HCT116 (cell line): ENCODE results near the gene NEO1. TPM values are rescaled to one million over a fixed set of nuclear protein-coding genes. Genes with fewer than 3 reads are reported as not detected.

Experiments used
- ATAC-seq: fragments of 200-7000 bp; cut with Tn5 transposase; 2 replicates; pipeline ENCODE4 v1.9.1; 2020; ENCODE audit warnings: mild to moderate bottlenecking, moderate library complexity
- BruUV-seq: library from RNA; stranded (reverse); fragments of 400-500 nt; replicated peaks from 2 replicates; lab custom pipeline; 2021; lab: Mats Ljungman, UMichigan
- CTCF ChIA-PET: fragments of 300-600 bp; sonication (Branson Sonifier 250); formaldehyde crosslinking; loops from one replicate; lab custom pipeline; 2021; ENCODE audit warnings: antibody characterized with exemption; lab: Charles Lee
- POLR2A ChIA-PET: fragments of 300-600, 350-600 bp; sonication (Branson Sonifier 250); formaldehyde crosslinking; loops from one replicate; lab custom pipeline; 2021; ENCODE audit warnings: antibody characterized with exemption; lab: Charles Lee
- RAD21 ChIA-PET, 2 experiments: fragments of 300-600 bp; sonication (Branson Sonifier 250); formaldehyde crosslinking; loops; one replicate each; lab custom pipeline; 2023; ENCODE audit warnings: low total read pairs in 2 of 2; ENCODE audit not compliant: uncharacterized antibody in 2 of 2, unreplicated experiment in 2 of 2, low non-redundant PET in 1 of 2; lab: Charles Lee
- DNase-seq: peaks from one replicate; pipeline ENCODE4 v3.0.0-alpha.2; 2010; ENCODE audit warnings: low read depth, low spot score
- H2AFZ ChIP-seq: fragments of 200-600 bp; shearing (Covaris generic), sonication (generic); 2 replicates; pipeline ENCODE4 v1.6.1; 2017; ENCODE audit warnings: low read depth, mixed run types, mixed read lengths, antibody characterized with exemption, low read length; ENCODE audit not compliant: poor library complexity, severe bottlenecking
- H3K27ac ChIP-seq: 2 replicates; pipeline ENCODE4 v1.5.1; 2012; ENCODE audit warnings: low read depth, low read length
- H3K27me3 ChIP-seq: fragments of 200-600 bp; sonication (generic); 2 replicates; pipeline ENCODE4 v1.6.1; 2016; ENCODE audit warnings: mixed run types, low read length, mixed read lengths; ENCODE audit not compliant: insufficient read depth
- H3K36me3 ChIP-seq, 2 experiments: fragments of 200-500 bp in 1 of 2; fragments of 200-600 bp in 1 of 2; sonication (Bioruptor generic) in 1 of 2; sonication (generic) in 1 of 2; 2 replicates each; pipeline versions ENCODE4 v1.5.1 to v1.6.1; 2014 to 2016; ENCODE audit warnings: low read length in 2 of 2, inconsistent platforms in 1 of 2, mixed read lengths in 1 of 2, mixed run types in 1 of 2; ENCODE audit not compliant: insufficient read depth in 2 of 2, control insufficient read depth in 1 of 2
- H3K4me1 ChIP-seq, 2 experiments: fragments of 200-600 bp in 1 of 2; sonication (generic) in 1 of 2; 2 replicates each; pipeline versions ENCODE4 v1.5.1 to v1.6.1; 2012 to 2017; ENCODE audit warnings: low read length in 2 of 2, inconsistent platforms in 1 of 2, mild to moderate bottlenecking in 1 of 2, mixed read lengths in 1 of 2, mixed run types in 1 of 2, moderate library complexity in 1 of 2; ENCODE audit not compliant: insufficient read depth in 2 of 2, control insufficient read depth in 1 of 2
- H3K4me2 ChIP-seq: fragments of 200-600 bp; sonication (generic); 2 replicates; pipeline ENCODE4 v1.6.1; 2017; ENCODE audit warnings: mixed run types, low read length, mixed read lengths
- H3K4me3 ChIP-seq, 2 experiments: fragments of 200-600 bp in 1 of 2; sonication (generic) in 1 of 2; replicated peaks in 1 of 2; 2 replicates each; pipeline ENCODE4 v1.5.1; 2011 to 2016; ENCODE audit warnings: low read length in 2 of 2, control low read depth in 1 of 2, low read depth in 1 of 2, mild to moderate bottlenecking in 1 of 2, mixed read lengths in 1 of 2, mixed run types in 1 of 2
- H3K79me2 ChIP-seq: fragments of 200-600 bp; sonication (generic); 2 replicates; pipeline ENCODE4 v1.6.1; 2017; ENCODE audit warnings: mild to moderate bottlenecking, mixed run types, low read length, moderate library complexity, mixed read lengths; ENCODE audit not compliant: insufficient read depth
- H3K9ac ChIP-seq: fragments of 200-600 bp; sonication (generic); 2 replicates; pipeline ENCODE4 v1.6.1; 2016; ENCODE audit warnings: low read length, mixed read lengths
- H3K9me2 ChIP-seq: fragments of 200-600 bp; sonication (generic), shearing (Covaris generic); 2 replicates; pipeline ENCODE4 v1.6.1; 2017; ENCODE audit warnings: mixed run types, mild to moderate bottlenecking, moderate library complexity; ENCODE audit not compliant: insufficient read depth
- H3K9me3 ChIP-seq, 2 experiments: fragments of 200-500 bp in 1 of 2; fragments of 200-600 bp in 1 of 2; sonication (Bioruptor generic) in 1 of 2; sonication (generic) in 1 of 2; 2 replicates each; pipeline ENCODE4 v1.6.1; 2014 to 2017; ENCODE audit warnings: low read length in 2 of 2, mixed read lengths in 2 of 2, inconsistent platforms in 1 of 2, low read depth in 1 of 2, mild to moderate bottlenecking in 1 of 2, mixed run types in 1 of 2, moderate library complexity in 1 of 2; ENCODE audit not compliant: control insufficient read depth in 1 of 2, insufficient read depth in 1 of 2
- H4K20me1 ChIP-seq: fragments of 200-600 bp; sonication (generic), shearing (Covaris generic); 2 replicates; pipeline ENCODE4 v1.6.1; 2017; ENCODE audit warnings: mixed run types, mild to moderate bottlenecking, moderate library complexity; ENCODE audit not compliant: insufficient read depth
- CBX3 ChIP-seq: IDR thresholded peaks from 2 replicates; pipeline ENCODE4 v1.6.1; 2012; ENCODE audit warnings: low read depth
- JUND ChIP-seq: IDR thresholded peaks from 2 replicates; pipeline ENCODE4 v1.6.1; 2012
- SP1 ChIP-seq: IDR thresholded peaks from 2 replicates; pipeline ENCODE4 v1.6.1; 2012; ENCODE audit warnings: low read depth
- SRF ChIP-seq: IDR thresholded peaks from 2 replicates; pipeline ENCODE4 v1.6.1; 2012; ENCODE audit warnings: low read depth
- intact Hi-C: fragments of 100-400 bp; cut with micrococcal nuclease; formaldehyde crosslinking; loops from 2 replicates; pipeline ENCODE4 v1.10.0; 2022
- total RNA-seq: library from RNA; stranded (reverse); gene quantifications from one replicate; pipeline ENCODE4 v1.2.1, GENCODE V29; 2021; ENCODE audit not compliant: unreplicated experiment

Gene NEO1
- total RNA-seq, 1 experiment from 2014 or later = 30.0 TPM

DNA sequence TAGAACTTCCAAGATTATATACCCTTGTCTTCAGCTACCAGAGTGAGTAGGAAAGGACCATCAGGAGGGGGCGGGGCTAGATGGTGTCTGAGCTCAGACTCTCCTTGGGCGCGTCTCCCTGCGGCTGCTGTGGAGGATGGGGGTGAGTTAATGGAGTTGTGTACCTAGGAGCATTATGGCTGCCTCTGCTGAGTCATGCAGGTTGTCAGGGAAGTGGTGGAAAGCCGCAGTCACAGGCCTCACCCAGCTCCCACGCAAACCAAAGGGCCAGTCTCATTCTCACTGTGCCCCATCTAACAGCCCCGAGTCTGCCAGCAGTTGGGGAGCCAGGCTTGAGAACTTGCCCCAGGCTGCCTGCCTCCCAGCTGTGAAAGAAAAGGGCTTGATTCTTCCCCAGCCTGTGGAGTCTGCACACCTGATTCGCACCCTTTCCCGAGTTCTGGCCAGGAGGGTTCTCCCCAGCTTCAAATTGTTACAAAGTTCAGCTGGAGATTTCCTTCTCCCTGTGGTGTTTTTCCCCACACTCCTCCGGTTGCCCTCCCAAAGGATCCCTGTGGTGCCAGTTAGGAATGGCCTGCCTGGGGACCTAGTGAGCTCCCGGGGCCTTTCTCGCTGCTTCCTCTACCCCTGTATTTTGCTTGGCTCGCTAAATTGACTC lies 173.2 kb downstream of the NEO1 start:
- no peaks in the 10 kb centered on the region for H3K9me2 ChIP-seq
- ChIA-PET RAD21 (no interaction called here), CTCF (no interaction called here), POLR2A (interaction anchor here (0.6 kb wide), 1 partner anchor 13 kb away, joined by 4 read pairs; no protein-coding TSS in a partner anchor)
- no peak overlapping the region for H3K27ac ChIP-seq
- H3K9me3 ChIP-seq = no peaks in the 10 kb centered on the region
- BruUV-seq = no TSS peak
- no peak overlapping the region for H3K4me2 ChIP-seq
- H3K4me3 ChIP-seq = no peak overlapping the region
- TF ChIP-seq JUND = no peak
- no peaks in the 10 kb centered on the region for H3K79me2 ChIP-seq
- intact Hi-C loops = no loop called here
- no peak overlapping the region for H3K9ac ChIP-seq
- H3K27me3 ChIP-seq = no peaks in the 10 kb centered on the region
- no peaks in the 10 kb centered on the region for H3K36me3 ChIP-seq
- H4K20me1 ChIP-seq = no peaks in the 10 kb centered on the region
- no peak overlapping the region for H2AFZ ChIP-seq
- DNase-seq (no peak), ATAC-seq (no peak)
- peaks cover 0 to 7% of the 10 kb centered on the region in 2 experiments; a peak in 1 of 4 replicates for H3K4me1 ChIP-seq

- ChIA-PET CTCF (no interaction called here), POLR2A (no interaction called here), RAD21 (no interaction called here)
- H3K79me2 ChIP-seq = no peaks in the 10 kb centered on the region
- no peaks in the 10 kb centered on the region for H3K36me3 ChIP-seq
- no TSS peak for BruUV-seq
- no peak overlapping the region for H2AFZ ChIP-seq
- TF ChIP-seq CBX3 = no peak
- no peak for TF ChIP-seq SRF
- TF ChIP-seq SP1 = no peak
- no peak for TF ChIP-seq JUND
- ATAC-seq (no peak), DNase-seq (no peak)
- H3K9me3 ChIP-seq = no peaks in the 10 kb centered on the region
- H3K4me2 ChIP-seq = no peak overlapping the region
- no peaks in the 10 kb centered on the region for H3K27me3 ChIP-seq
- peaks cover 0 to 7% of the 10 kb centered on the region in 2 experiments; a peak in 1 of 4 replicates for H3K4me1 ChIP-seq
- no peaks in the 10 kb centered on the region for H4K20me1 ChIP-seq
- H3K4me3 ChIP-seq = no peak overlapping the region
- intact Hi-C loops = no loop called here
- H3K9me2 ChIP-seq = no peaks in the 10 kb centered on the region
- no peak overlapping the region for H3K27ac ChIP-seq
- H3K9ac ChIP-seq = no peak overlapping the region
Observed at GRCh38 chr15:73226093-73226814, 174.0 kb downstream of the NEO1 start.
